Activated CD8-positive, alpha-beta T cell treated with anti-CD3 and anti-CD28 coated beads for 36 hours (primary cell): ENCODE measurements around the gene FAM118A. TPM values are rescaled to one million over a fixed set of nuclear protein-coding genes. Genes with fewer than 3 reads are reported as not detected.

Source experiments
- ATAC-seq: fragments of 200-7000 bp; cut with Tn5 transposase; one replicate; pipeline ENCODE4 v1.10.0; 2021; ENCODE audit warnings: mild to moderate bottlenecking, moderate library complexity
- CTCF ChIA-PET: fragments of 350-600 bp; sonication (Branson Sonifier 250); formaldehyde crosslinking; loops from one replicate; lab custom pipeline; 2021; ENCODE audit warnings: antibody characterized with exemption; lab: Charles Lee
- POLR2A ChIA-PET: fragments of 350-600 bp; sonication (Branson Sonifier 250); formaldehyde crosslinking; loops from one replicate; lab custom pipeline; 2021; ENCODE audit warnings: antibody characterized with exemption; lab: Charles Lee
- DNase-seq: peaks from one replicate; pipeline ENCODE4 v3.0.0-alpha.2; 2020
- H3K27ac Mint-ChIP-seq: one replicate; pipeline ENCODE4 v1.8.0; 2021; ENCODE audit warnings: mild to moderate bottlenecking, mixed read lengths
- H3K27me3 Mint-ChIP-seq: one replicate; pipeline ENCODE4 v1.8.0; 2021; ENCODE audit warnings: mixed read lengths
- H3K36me3 Mint-ChIP-seq: one replicate; pipeline ENCODE4 v1.8.0; 2021; ENCODE audit warnings: low read depth, mixed read lengths
- H3K4me1 Mint-ChIP-seq: one replicate; pipeline ENCODE4 v1.8.0; 2021; ENCODE audit warnings: low read depth, mixed read lengths
- H3K4me3 Mint-ChIP-seq: one replicate; pipeline ENCODE4 v1.8.0; 2021; ENCODE audit warnings: mild to moderate bottlenecking, moderate library complexity, mixed read lengths
- H3K9me3 Mint-ChIP-seq: one replicate; pipeline ENCODE4 v1.8.0; 2021; ENCODE audit warnings: mixed read lengths
- CTCF ChIP-seq: fragments of 200-600 bp; IDR thresholded peaks from one replicate; pipeline ENCODE4 v1.8.0; 2022; ENCODE audit warnings: antibody characterized with exemption, mild to moderate bottlenecking
- intact Hi-C: fragments of 100-400 bp; cut with micrococcal nuclease; formaldehyde crosslinking; loops from one replicate; pipeline ENCODE4 v1.10.0; 2022
- total RNA-seq, 2 experiments: library from RNA; stranded (reverse); gene quantifications; one replicate each; pipeline ENCODE4 v1.2.3, GENCODE V29; 2021

Gene FAM118A
- total RNA-seq, 2 experiments from 2014 or later = 30.6 to 32.4 TPM

DNA sequence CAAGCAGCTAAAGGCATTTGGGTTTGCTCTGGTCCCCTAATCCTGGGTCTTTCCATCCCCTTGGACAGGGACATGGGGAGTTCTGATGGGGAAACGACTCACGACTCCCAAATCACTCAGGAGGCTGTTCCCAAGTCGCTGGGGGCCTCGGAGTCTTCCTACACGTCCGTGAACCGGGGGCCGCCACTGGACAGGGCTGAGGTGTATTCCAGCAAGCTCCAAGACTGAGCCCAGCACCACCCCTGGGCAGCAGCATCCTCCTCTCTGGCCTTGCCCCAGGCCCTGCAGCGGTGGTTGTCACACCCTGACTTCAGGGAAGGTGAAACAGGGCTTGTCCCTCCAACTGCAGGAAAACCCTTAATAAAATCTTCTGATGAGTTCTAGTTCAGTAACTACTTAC, 14.2 kb upstream of the FAM118A start:
- H3K4me3 Mint-ChIP-seq = no peak overlapping the region
- H3K9me3 Mint-ChIP-seq = no peaks in the 10 kb centered on the region
- H3K27me3 Mint-ChIP-seq = no peaks in the 10 kb centered on the region
- no peak for ATAC-seq
- CTCF ChIA-PET = interaction anchor here (1.4 kb wide), 1 partner anchor 18 kb away, joined by 5 read pairs; no protein-coding TSS in a partner anchor
- POLR2A ChIA-PET = no interaction called here
- TF ChIP-seq CTCF = no peak
- no peaks in the 10 kb centered on the region for H3K36me3 Mint-ChIP-seq
- DNase-seq = no peak
- H3K27ac Mint-ChIP-seq = no peak overlapping the region
- intact Hi-C loops = no loop called here
- peaks cover 15% of the 10 kb centered on the region for H3K4me1 Mint-ChIP-seq

- POLR2A ChIA-PET = interaction anchor here (1.0 kb wide), 1 partner anchor 128 kb away, joined by 3 read pairs; no protein-coding TSS in a partner anchor
These were observed 13.0 kb upstream of the FAM118A start for GRCh38 chr22:45296628-45297297.

GRCh38 chr22:45298934-45299505, 10.7 kb upstream of the FAM118A start:
- H3K36me3 Mint-ChIP-seq = no peaks in the 10 kb centered on the region
- no peak for ATAC-seq
- no peak for TF ChIP-seq CTCF
- no peaks in the 10 kb centered on the region for H3K9me3 Mint-ChIP-seq
- no peaks in the 10 kb centered on the region for H3K27me3 Mint-ChIP-seq
- H3K4me1 Mint-ChIP-seq = peaks cover 22% of the 10 kb centered on the region
- ChIA-PET POLR2A (interaction anchor here (1.0 kb wide), 1 partner anchor 36 kb away, joined by 3 read pairs; no protein-coding TSS in a partner anchor), CTCF (no interaction called here)
- no peak for DNase-seq
- intact Hi-C loops = no loop called here
- H3K4me3 Mint-ChIP-seq = no peak overlapping the region
- H3K27ac Mint-ChIP-seq = no peak overlapping the region

More at GRCh38 chr22:45296628-45297297, 13.0 kb upstream of the FAM118A start:
- peak overlapping the region; percentile 73 for H3K27ac Mint-ChIP-seq
- H3K27me3 Mint-ChIP-seq = no peaks in the 10 kb centered on the region
- no peak for TF ChIP-seq CTCF
- no peaks in the 10 kb centered on the region for H3K9me3 Mint-ChIP-seq
- intact Hi-C loops = no loop called here
- no peak overlapping the region for H3K4me3 Mint-ChIP-seq
- no peaks in the 10 kb centered on the region for H3K36me3 Mint-ChIP-seq
- ATAC-seq (peak; percentile 78), DNase-seq (peak; percentile 46)
- H3K4me1 Mint-ChIP-seq = peaks cover 15% of the 10 kb centered on the region
- CTCF ChIA-PET = no interaction called here

- Mint-ChIP-seq H3K36me3 (no peaks in the 10 kb centered on the region), H3K9me3 (no peaks in the 10 kb centered on the region), H3K4me3 (no peak overlapping the region), H3K27me3 (no peaks in the 10 kb centered on the region), H3K4me1 (peaks cover 7% of the 10 kb centered on the region), H3K27ac (no peak overlapping the region)
- ChIA-PET POLR2A (interaction anchor here (1.1 kb wide), 1 partner anchor 39 kb away, joined by 3 read pairs; no protein-coding TSS in a partner anchor), CTCF (no interaction called here)
- DNase-seq (no peak), ATAC-seq (no peak)
- intact Hi-C loops = no loop called here
- TF ChIP-seq CTCF = no peak
These were observed 7.0 kb upstream of the FAM118A start for GRCh38 chr22:45302751-45303150.

DNA sequence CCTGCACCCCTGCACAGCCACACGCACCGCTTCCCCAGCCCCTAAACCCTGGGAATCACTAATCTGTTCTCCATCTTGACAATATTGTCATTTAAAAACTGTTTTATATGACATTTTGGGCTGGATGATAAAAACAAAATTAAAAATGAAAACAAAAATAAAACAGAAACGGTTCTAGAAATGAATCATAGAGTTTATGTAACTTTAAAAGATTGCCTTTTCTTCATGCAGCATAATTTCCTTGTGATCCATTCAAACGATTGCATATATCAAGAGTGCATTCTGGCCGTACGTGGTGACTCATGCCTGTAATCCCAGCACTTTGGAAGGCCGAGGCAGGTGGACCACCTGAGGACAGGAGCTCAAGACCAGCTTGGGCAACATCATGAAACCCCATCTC, 6.6 kb upstream of the FAM118A start:
- POLR2A ChIA-PET = interaction anchor here (1.1 kb wide), 1 partner anchor 38 kb away, joined by 3 read pairs; no protein-coding TSS in a partner anchor
- H3K9me3 Mint-ChIP-seq = no peaks in the 10 kb centered on the region
- intact Hi-C loops = no loop called here
- DNase-seq (no peak), ATAC-seq (no peak)
- CTCF ChIA-PET = no interaction called here
- H3K4me3 Mint-ChIP-seq = no peak overlapping the region
- H3K4me1 Mint-ChIP-seq = peaks cover 7% of the 10 kb centered on the region
- H3K36me3 Mint-ChIP-seq = no peaks in the 10 kb centered on the region
- no peak for TF ChIP-seq CTCF
- H3K27ac Mint-ChIP-seq = no peak overlapping the region
- H3K27me3 Mint-ChIP-seq = no peaks in the 10 kb centered on the region
